SK-N-SH treated with all-trans-retinoic acid at 6 μM for 48 hours (cell line): ENCODE results near the gene CYFIP1.

Source experiments
- ATAC-seq: fragments of 200-7000 bp; cut with Tn5 transposase; 3 replicates; pipeline ENCODE4 v1.9.1; 2020; ENCODE audit warnings: mild to moderate bottlenecking, moderate library complexity
- ARNTL ChIP-seq: fragments of 450-650 bp; formaldehyde crosslinking; IDR thresholded peaks from 2 replicates; pipeline ENCODE4 v1.5.0; 2020; ENCODE audit warnings: low read depth, mild to moderate bottlenecking, moderate library complexity, borderline replicate concordance
- CREB5 ChIP-seq: fragments of 250-450 bp; sonication (Bioruptor Pico); IDR thresholded peaks from 2 replicates; pipeline ENCODE4 v1.5.1; 2020; ENCODE audit warnings: low read depth, mild to moderate bottlenecking, moderate library complexity
- CSDC2 ChIP-seq: fragments of 250-450 bp; sonication (Bioruptor Pico); IDR thresholded peaks from 2 replicates; pipeline ENCODE4 v1.5.0; 2020; ENCODE audit warnings: mild to moderate bottlenecking, moderate library complexity
- CSRNP3 ChIP-seq: fragments of 250-450 bp; sonication (Bioruptor Pico); IDR thresholded peaks from 2 replicates; pipeline ENCODE4 v1.5.1; 2021; ENCODE audit warnings: mild to moderate bottlenecking, moderate library complexity
- ESRRG ChIP-seq: fragments of 250-450 bp; sonication (Bioruptor Pico); IDR thresholded peaks from 2 replicates; pipeline ENCODE4 v1.6.1; 2021; ENCODE audit warnings: mild to moderate bottlenecking
- GLIS3 ChIP-seq: fragments of 250-450 bp; sonication (Bioruptor Pico); IDR thresholded peaks from 2 replicates; pipeline ENCODE4 v1.5.0; 2020; ENCODE audit warnings: mild to moderate bottlenecking, moderate library complexity
- ISL1 ChIP-seq: fragments of 250-450 bp; sonication (Bioruptor Pico); IDR thresholded peaks from 2 replicates; pipeline ENCODE4 v2.1.2; 2022; ENCODE audit warnings: mild to moderate bottlenecking, moderate library complexity
- OSR1 ChIP-seq: fragments of 250-450 bp; sonication (Bioruptor Pico); IDR thresholded peaks from 2 replicates; pipeline ENCODE4 v1.8.0; 2022; ENCODE audit warnings: moderate library complexity, mild to moderate bottlenecking, inconsistent platforms
- POU6F1 ChIP-seq: fragments of 250-450 bp; sonication (Bioruptor Pico); IDR thresholded peaks from 2 replicates; pipeline ENCODE4 v1.8.0; 2021; ENCODE audit warnings: low read depth, mild to moderate bottlenecking, moderate library complexity, borderline replicate concordance
- RARB ChIP-seq: fragments of 250-450 bp; sonication (Bioruptor Pico); IDR thresholded peaks from 2 replicates; pipeline ENCODE4 v1.8.0; 2021; ENCODE audit warnings: mild to moderate bottlenecking, moderate library complexity
- TCF4 ChIP-seq: fragments of 250-450 bp; sonication (Bioruptor Pico); IDR thresholded peaks from 2 replicates; pipeline ENCODE4 v1.8.0; 2021; ENCODE audit warnings: mild to moderate bottlenecking, moderate library complexity, borderline replicate concordance
- TOX ChIP-seq: fragments of 250-450 bp; sonication (Bioruptor Pico); IDR thresholded peaks from 2 replicates; pipeline ENCODE4 v1.8.0; 2021; ENCODE audit warnings: mild to moderate bottlenecking, moderate library complexity, borderline replicate concordance
- TSHZ2 ChIP-seq: fragments of 250-450 bp; sonication (Bioruptor Pico); IDR thresholded peaks from 2 replicates; pipeline ENCODE4 v1.5.0; 2020; ENCODE audit warnings: mild to moderate bottlenecking, moderate library complexity
- ZC3H10 ChIP-seq: fragments of 250-450 bp; sonication (Bioruptor Pico); IDR thresholded peaks from 2 replicates; pipeline ENCODE4 v1.5.1; 2021; ENCODE audit warnings: mild to moderate bottlenecking, moderate library complexity
- ZFP30 ChIP-seq: fragments of 450-650 bp; formaldehyde crosslinking; IDR thresholded peaks from 2 replicates; pipeline ENCODE4 v1.5.0; 2022; ENCODE audit warnings: mild to moderate bottlenecking, moderate library complexity
- ZNF70 ChIP-seq: fragments of 450-650 bp; formaldehyde crosslinking; IDR thresholded peaks from 2 replicates; pipeline ENCODE4 v1.5.0; 2020; ENCODE audit warnings: mild to moderate bottlenecking, moderate library complexity
- ZNF8 ChIP-seq: fragments of 450-650 bp; formaldehyde crosslinking; IDR thresholded peaks from 2 replicates; pipeline ENCODE4 v1.5.0; 2020; ENCODE audit warnings: mild to moderate bottlenecking, moderate library complexity

Gene CYFIP1

GRCh38 chr15:22850055-22850454, 130.1 kb downstream of the CYFIP1 start:
- ATAC-seq = no peak
- TF ChIP-seq OSR1 (CRISPR knock-in tag) = no peak
- no peak for TF ChIP-seq TCF4
- TF ChIP-seq POU6F1 (CRISPR knock-in tag) = no peak
- no peak for TF ChIP-seq ZNF8 (CRISPR knock-in tag)
- no peak for TF ChIP-seq CSRNP3 (CRISPR knock-in tag)
- no peak for TF ChIP-seq CREB5 (CRISPR knock-in tag)
- TF ChIP-seq ZC3H10 (CRISPR knock-in tag) = no peak
- no peak for TF ChIP-seq TOX
- TF ChIP-seq CSDC2 (CRISPR knock-in tag) = no peak
- TF ChIP-seq TSHZ2 = no peak
- no peak for TF ChIP-seq ZFP30 (CRISPR knock-in tag)
- no peak for TF ChIP-seq GLIS3 (CRISPR knock-in tag)
- TF ChIP-seq ISL1 (CRISPR knock-in tag) = no peak
- TF ChIP-seq ESRRG (CRISPR knock-in tag) = no peak
- TF ChIP-seq RARB (CRISPR knock-in tag) = no peak
- no peak for TF ChIP-seq ZNF70 (CRISPR knock-in tag)

- no peak for TF ChIP-seq ZNF8 (CRISPR knock-in tag)
- TF ChIP-seq RARB (CRISPR knock-in tag) = no peak
- no peak for TF ChIP-seq ESRRG (CRISPR knock-in tag)
- no peak for TF ChIP-seq TCF4
- TF ChIP-seq CSRNP3 (CRISPR knock-in tag) = no peak
- TF ChIP-seq ZNF70 (CRISPR knock-in tag) = no peak
- ATAC-seq = no peak
These were observed 134.1 kb downstream of the CYFIP1 start for GRCh38 chr15:22846073-22846472.

GRCh38 chr15:22845289-22845900, 134.8 kb downstream of the CYFIP1 start:
- TF ChIP-seq CSDC2 (CRISPR knock-in tag) = no peak
- no peak for TF ChIP-seq ARNTL (CRISPR knock-in tag)
- no peak for TF ChIP-seq POU6F1 (CRISPR knock-in tag)

More at GRCh38 chr15:22845289-22845900, 134.8 kb downstream of the CYFIP1 start:
- ATAC-seq = peak; percentile 71
